GM12891 (cell line): ENCODE results near the gene RMND5B.

Source experiments
- DNase-seq: peaks from one replicate; pipeline ENCODE4 v3.0.0; 2011; ENCODE audit warnings: low spot score; ENCODE audit not compliant: insufficient read length
- FAIRE-seq: peaks from 2 replicates; lab custom pipeline; 2011; peaks lifted over from hg19 to GRCh38; lab: Jason Lieb, UNC
- PAX5 ChIP-seq: IDR thresholded peaks from 2 replicates; pipeline ENCODE4 v1.6.1; 2011; ENCODE audit warnings: low read length, moderate library complexity, mild to moderate bottlenecking; ENCODE audit not compliant: insufficient read depth, severe bottlenecking
- POLR2A ChIP-seq: IDR thresholded peaks from 2 replicates; pipeline ENCODE4 v1.6.1; 2011; ENCODE audit warnings: low read depth, low read length, control low read depth
- POLR2AphosphoS5 ChIP-seq: IDR thresholded peaks from 2 replicates; pipeline ENCODE4 v1.6.1; 2011; ENCODE audit warnings: low read depth, low read length, control low read depth
- POU2F2 ChIP-seq: IDR thresholded peaks from 2 replicates; pipeline ENCODE4 v1.6.1; 2011; ENCODE audit warnings: low read depth, mild to moderate bottlenecking, control low read depth, low read length, moderate library complexity
- SPI1 ChIP-seq: IDR thresholded peaks from 2 replicates; pipeline ENCODE4 v1.6.1; 2011; ENCODE audit warnings: low read depth, low read length, control low read depth
- TAF1 ChIP-seq: IDR thresholded peaks from 2 replicates; pipeline ENCODE4 v1.6.1; 2011; ENCODE audit warnings: low read depth, low read length, control low read depth

RMND5B gene

DNA sequence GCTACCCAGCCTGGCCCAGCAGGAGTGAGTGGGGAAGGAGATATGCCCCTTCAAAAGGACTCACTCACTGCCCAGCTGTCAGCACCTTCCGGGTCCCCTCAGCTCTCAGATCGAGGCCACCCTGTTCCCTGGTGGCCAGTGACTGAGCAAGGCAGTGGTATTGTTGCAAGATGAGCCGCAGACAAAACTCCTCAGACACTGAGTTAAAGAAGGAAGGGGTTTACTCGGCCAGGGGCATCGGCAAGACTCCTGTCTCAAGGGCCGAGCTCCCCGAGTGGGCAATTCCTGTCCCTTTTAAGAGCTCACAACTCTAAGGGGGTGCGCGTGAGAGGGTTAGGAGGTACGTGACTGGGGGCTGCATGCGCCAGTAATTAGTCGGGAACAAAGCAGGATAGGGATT is 27.2 kb upstream of the RMND5B start:
- TF ChIP-seq SPI1 (no peak), POLR2AphosphoS5 (no peak), TAF1 (no peak)
- no peak for DNase-seq
- FAIRE-seq: no peak

DNA sequence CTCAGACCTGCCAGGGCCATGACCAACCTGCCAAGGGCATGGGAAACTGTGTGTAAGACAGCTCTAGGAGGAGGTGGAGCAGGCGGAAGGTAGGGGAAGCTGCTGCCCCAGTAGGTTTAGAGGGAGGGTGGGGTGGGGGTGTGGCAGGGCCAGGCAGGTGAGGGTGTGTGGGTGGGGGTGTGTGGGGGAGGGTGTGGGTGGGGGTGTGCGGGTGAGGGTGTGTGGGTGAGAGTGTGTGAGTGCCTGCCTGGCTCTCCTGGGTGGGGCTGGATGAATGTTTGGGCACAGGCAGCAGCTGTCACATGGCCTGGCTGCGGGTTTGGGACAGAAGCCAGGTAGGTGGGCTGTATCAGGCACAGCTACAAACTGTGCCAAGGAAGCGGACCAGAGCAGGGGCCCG is 26.3 kb upstream of the RMND5B start:
- TF ChIP-seq SPI1: no peak
- TF ChIP-seq POU2F2: no peak
- no peak for TF ChIP-seq POLR2A
- TF ChIP-seq POLR2AphosphoS5: no peak
- TF ChIP-seq TAF1: no peak
- no peak for TF ChIP-seq PAX5
- DNase-seq: no peak
- no peak for FAIRE-seq

GRCh38 chr5:178106086-178106485 is 24.7 kb upstream of the RMND5B start:
- DNase-seq (no peak), FAIRE-seq (no peak)
- TF ChIP-seq PAX5 (no peak), TAF1 (no peak), SPI1 (no peak), POLR2AphosphoS5 (no peak), POU2F2 (no peak), POLR2A (no peak)

- no peak for TF ChIP-seq POLR2A
- TF ChIP-seq TAF1: no peak
- no peak for TF ChIP-seq POLR2AphosphoS5
- TF ChIP-seq POU2F2: no peak
- no peak for TF ChIP-seq PAX5
- no peak for TF ChIP-seq SPI1
- DNase-seq: no peak
- peak; percentile 77 for FAIRE-seq
These were observed 24.1 kb upstream of the RMND5B start for GRCh38 chr5:178106556-178107239.

GRCh38 chr5:178107756-178108310 is 23.0 kb upstream of the RMND5B start:
- DNase-seq (no peak), FAIRE-seq (no peak)
- TF ChIP-seq POU2F2 (no peak), TAF1 (no peak), POLR2A (no peak), POLR2AphosphoS5 (no peak), SPI1 (no peak), PAX5 (no peak)

- DNase-seq (no peak), FAIRE-seq (no peak)
- TF ChIP-seq SPI1: no peak
- no peak for TF ChIP-seq PAX5
- no peak for TF ChIP-seq POU2F2
- no peak for TF ChIP-seq POLR2A
- TF ChIP-seq TAF1: no peak
- TF ChIP-seq POLR2AphosphoS5: no peak
These were observed 22.4 kb upstream of the RMND5B start for GRCh38 chr5:178108446-178108845.

GRCh38 chr5:178108966-178109365 is 21.8 kb upstream of the RMND5B start:
- no peak for TF ChIP-seq POLR2A
- peak; percentile 64 for TF ChIP-seq SPI1
- no peak for TF ChIP-seq POLR2AphosphoS5
- TF ChIP-seq POU2F2: no peak
- FAIRE-seq: no peak
- DNase-seq: no peak

GRCh38 chr5:178110511-178110910 is 20.3 kb upstream of the RMND5B start:
- FAIRE-seq: no peak

DNA sequence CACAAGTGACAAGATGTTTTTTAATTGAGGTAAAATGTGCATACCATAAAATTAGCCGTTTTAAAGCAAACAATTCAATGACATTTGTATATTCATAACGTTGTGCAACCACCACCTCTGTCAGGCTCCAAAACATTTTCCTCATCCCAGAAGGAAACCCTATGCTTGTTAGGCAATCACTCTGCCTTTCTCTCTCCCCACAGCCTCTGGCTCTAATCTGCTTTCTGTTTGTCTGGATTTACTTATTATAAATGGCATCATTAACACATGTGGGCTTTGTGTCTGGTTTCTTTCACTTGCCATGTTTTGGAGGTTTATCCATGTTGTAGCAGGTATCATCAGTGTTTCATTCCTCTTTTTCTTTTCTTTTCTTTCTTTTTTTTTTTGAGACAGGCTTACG is 18.9 kb upstream of the RMND5B start:
- DNase-seq: no peak
- FAIRE-seq: no peak
- TF ChIP-seq POLR2A (no peak), POU2F2 (no peak), PAX5 (no peak), POLR2AphosphoS5 (no peak), TAF1 (no peak), SPI1 (no peak)

More at GRCh38 chr5:178110511-178110910, 20.3 kb upstream of the RMND5B start:
- DNase-seq: no peak
- TF ChIP-seq PAX5 (no peak), POLR2AphosphoS5 (no peak), SPI1 (no peak), POLR2A (no peak), TAF1 (no peak), POU2F2 (no peak)

- no peak for FAIRE-seq
- DNase-seq: no peak
- TF ChIP-seq POLR2A (no peak), POLR2AphosphoS5 (no peak), POU2F2 (no peak), PAX5 (no peak), SPI1 (no peak), TAF1 (no peak)
These were observed 18.3 kb upstream of the RMND5B start for GRCh38 chr5:178112545-178112944.
